Memory B cell (primary cell): ENCODE measurements around the gene TRMU.

Experiments
- ATAC-seq: fragments of 150-1000 bp; cut with Tn5 transposase; 2 replicates; pipeline ENCODE4 v1.10.0; 2021; ENCODE audit warnings: low read depth, mild to moderate bottlenecking, moderate library complexity
- DNase-seq, 2 donors: peaks; one replicate each; pipeline ENCODE4 v3.0.0; 2022; ENCODE audit warnings: low spot score in 2 of 2
- H3K27ac Mint-ChIP-seq: one replicate; pipeline ENCODE4 v1.8.0; 2022; ENCODE audit warnings: mild to moderate bottlenecking, moderate library complexity, mixed read lengths
- H3K27me3 Mint-ChIP-seq: one replicate; pipeline ENCODE4 v1.8.0; 2022; ENCODE audit warnings: mixed read lengths
- H3K36me3 Mint-ChIP-seq: one replicate; pipeline ENCODE4 v1.8.0; 2022; ENCODE audit warnings: mild to moderate bottlenecking, mixed read lengths
- H3K4me1 Mint-ChIP-seq: one replicate; pipeline ENCODE4 v1.8.0; 2022; ENCODE audit warnings: mixed read lengths
- H3K4me3 Mint-ChIP-seq: one replicate; pipeline ENCODE4 v1.8.0; 2022; ENCODE audit warnings: mild to moderate bottlenecking, moderate library complexity, mixed read lengths
- H3K9me3 Mint-ChIP-seq: one replicate; pipeline ENCODE4 v1.8.0; 2022; ENCODE audit warnings: mixed read lengths

The TRMU gene

GRCh38 chr22:46336119-46337078 lies 885 bp downstream of the TRMU start:
- H3K9me3 Mint-ChIP-seq = no peaks in the 10 kb centered on the region
- peaks cover 13% of the 10 kb centered on the region for H3K4me1 Mint-ChIP-seq
- ATAC-seq (no peak), DNase-seq (no peak)
- peak overlapping the region; percentile 91 for H3K4me3 Mint-ChIP-seq
- peaks cover 17% of the 10 kb centered on the region for H3K36me3 Mint-ChIP-seq
- H3K27ac Mint-ChIP-seq = peak overlapping the region; percentile 91
- H3K27me3 Mint-ChIP-seq = no peaks in the 10 kb centered on the region

- no peak overlapping the region for H3K27ac Mint-ChIP-seq
- H3K4me1 Mint-ChIP-seq = peaks cover 13% of the 10 kb centered on the region
- H3K36me3 Mint-ChIP-seq = peaks cover 21% of the 10 kb centered on the region
- no peaks in the 10 kb centered on the region for H3K9me3 Mint-ChIP-seq
- no peak overlapping the region for H3K4me3 Mint-ChIP-seq
- no peaks in the 10 kb centered on the region for H3K27me3 Mint-ChIP-seq
- ATAC-seq (no peak), DNase-seq (no peak)
Measured at GRCh38 chr22:46337870-46338269, 2.4 kb downstream of the TRMU start.

GRCh38 chr22:46338636-46339035 lies 3.1 kb downstream of the TRMU start:
- Mint-ChIP-seq H3K27me3 (no peaks in the 10 kb centered on the region), H3K9me3 (no peaks in the 10 kb centered on the region), H3K4me3 (no peak overlapping the region), H3K4me1 (peaks cover 13% of the 10 kb centered on the region), H3K36me3 (peaks cover 21% of the 10 kb centered on the region), H3K27ac (no peak overlapping the region)
- ATAC-seq (no peak), DNase-seq (no peak)

GRCh38 chr22:46339956-46340355 lies 4.4 kb downstream of the TRMU start:
- no peaks in the 10 kb centered on the region for H3K27me3 Mint-ChIP-seq
- H3K4me3 Mint-ChIP-seq = no peak overlapping the region
- H3K4me1 Mint-ChIP-seq = peaks cover 13% of the 10 kb centered on the region
- H3K27ac Mint-ChIP-seq = no peak overlapping the region
- H3K36me3 Mint-ChIP-seq = peaks cover 26% of the 10 kb centered on the region
- no peaks in the 10 kb centered on the region for H3K9me3 Mint-ChIP-seq
- ATAC-seq (no peak), DNase-seq (no peak)

- H3K4me1 Mint-ChIP-seq = peaks cover 13% of the 10 kb centered on the region
- DNase-seq (no peak), ATAC-seq (no peak)
- H3K36me3 Mint-ChIP-seq = peaks cover 28% of the 10 kb centered on the region
- H3K27ac Mint-ChIP-seq = no peak overlapping the region
- no peak overlapping the region for H3K4me3 Mint-ChIP-seq
- no peaks in the 10 kb centered on the region for H3K27me3 Mint-ChIP-seq
- H3K9me3 Mint-ChIP-seq = no peaks in the 10 kb centered on the region
Measured at GRCh38 chr22:46340676-46341075, 5.2 kb downstream of the TRMU start.

GRCh38 chr22:46346680-46347405 lies 11.3 kb downstream of the TRMU start:
- ATAC-seq (no peak), DNase-seq (no peak)
- Mint-ChIP-seq H3K4me1 (peaks cover 7% of the 10 kb centered on the region), H3K27me3 (no peaks in the 10 kb centered on the region), H3K9me3 (no peaks in the 10 kb centered on the region), H3K27ac (no peak overlapping the region), H3K4me3 (no peak overlapping the region), H3K36me3 (peaks cover 31% of the 10 kb centered on the region)

GRCh38 chr22:46347646-46348045 lies 12.1 kb downstream of the TRMU start:
- H3K4me3 Mint-ChIP-seq = no peak overlapping the region

GRCh38 chr22:46348099-46348695 lies 12.7 kb downstream of the TRMU start:
- peaks cover 32% of the 10 kb centered on the region for H3K36me3 Mint-ChIP-seq
- DNase-seq (no peak), ATAC-seq (no peak)
- no peak overlapping the region for H3K4me3 Mint-ChIP-seq
- no peaks in the 10 kb centered on the region for H3K27me3 Mint-ChIP-seq
- no peak overlapping the region for H3K27ac Mint-ChIP-seq
- H3K4me1 Mint-ChIP-seq = peaks cover 10% of the 10 kb centered on the region
- H3K9me3 Mint-ChIP-seq = no peaks in the 10 kb centered on the region

More at GRCh38 chr22:46347646-46348045, 12.1 kb downstream of the TRMU start:
- Mint-ChIP-seq H3K36me3 (peaks cover 30% of the 10 kb centered on the region), H3K27ac (no peak overlapping the region), H3K27me3 (no peaks in the 10 kb centered on the region), H3K9me3 (no peaks in the 10 kb centered on the region), H3K4me1 (peaks cover 8% of the 10 kb centered on the region)
- DNase-seq (no peak), ATAC-seq (no peak)

GRCh38 chr22:46349238-46349637 lies 13.7 kb downstream of the TRMU start:
- H3K27me3 Mint-ChIP-seq = no peaks in the 10 kb centered on the region
- ATAC-seq (peak; percentile 28), DNase-seq (no peak)
- H3K4me1 Mint-ChIP-seq = peaks cover 10% of the 10 kb centered on the region
- H3K4me3 Mint-ChIP-seq = no peak overlapping the region
- H3K9me3 Mint-ChIP-seq = no peaks in the 10 kb centered on the region
- peak overlapping the region; percentile 35 for H3K27ac Mint-ChIP-seq
- H3K36me3 Mint-ChIP-seq = peaks cover 30% of the 10 kb centered on the region

- DNase-seq = no peak
- Mint-ChIP-seq H3K27ac (no peak overlapping the region), H3K9me3 (no peaks in the 10 kb centered on the region), H3K4me3 (no peak overlapping the region), H3K36me3 (peaks cover 28% of the 10 kb centered on the region), H3K27me3 (no peaks in the 10 kb centered on the region), H3K4me1 (peaks cover 12% of the 10 kb centered on the region)
- no peak for ATAC-seq
Measured at GRCh38 chr22:46349681-46350080, 14.2 kb downstream of the TRMU start.

GRCh38 chr22:46350121-46350520 lies 14.6 kb downstream of the TRMU start:
- DNase-seq (no peak), ATAC-seq (no peak)
- Mint-ChIP-seq H3K4me3 (no peak overlapping the region), H3K27ac (no peak overlapping the region), H3K9me3 (no peaks in the 10 kb centered on the region), H3K36me3 (peaks cover 28% of the 10 kb centered on the region), H3K4me1 (peaks cover 12% of the 10 kb centered on the region), H3K27me3 (no peaks in the 10 kb centered on the region)

GRCh38 chr22:46350646-46351045 lies 15.1 kb downstream of the TRMU start:
- H3K36me3 Mint-ChIP-seq = peaks cover 29% of the 10 kb centered on the region
- H3K4me1 Mint-ChIP-seq = peaks cover 16% of the 10 kb centered on the region
- H3K9me3 Mint-ChIP-seq = no peaks in the 10 kb centered on the region
- ATAC-seq (no peak), DNase-seq (no peak)
- H3K27ac Mint-ChIP-seq = no peak overlapping the region
- H3K27me3 Mint-ChIP-seq = no peaks in the 10 kb centered on the region
- no peak overlapping the region for H3K4me3 Mint-ChIP-seq

GRCh38 chr22:46351131-46351735 lies 15.7 kb downstream of the TRMU start:
- H3K36me3 Mint-ChIP-seq = peaks cover 25% of the 10 kb centered on the region
- ATAC-seq (no peak), DNase-seq (no peak)
- no peak overlapping the region for H3K27ac Mint-ChIP-seq
- H3K27me3 Mint-ChIP-seq = no peaks in the 10 kb centered on the region
- peaks cover 16% of the 10 kb centered on the region for H3K4me1 Mint-ChIP-seq
- H3K4me3 Mint-ChIP-seq = no peak overlapping the region
- H3K9me3 Mint-ChIP-seq = no peaks in the 10 kb centered on the region

- ATAC-seq = no peak
- no peak overlapping the region for H3K4me3 Mint-ChIP-seq
- no peaks in the 10 kb centered on the region for H3K27me3 Mint-ChIP-seq
- no peak for DNase-seq
- peaks cover 16% of the 10 kb centered on the region for H3K4me1 Mint-ChIP-seq
- no peaks in the 10 kb centered on the region for H3K9me3 Mint-ChIP-seq
- H3K27ac Mint-ChIP-seq = no peak overlapping the region
- peaks cover 23% of the 10 kb centered on the region for H3K36me3 Mint-ChIP-seq
Measured at GRCh38 chr22:46351767-46352166, 16.3 kb downstream of the TRMU start.
